Astrocyte of the hippocampus (primary cell): ENCODE results near the gene SLC35A3.
A peak's percentile ranks its signal among the peaks of the same experiment; 100 is the strongest.

Experiments
- DNase-seq: peaks from one replicate; pipeline ENCODE4 v3.0.0; 2011; ENCODE audit warnings: low read depth, low spot score

Gene SLC35A3

GRCh38 chr1:100076319-100076718 is 106.5 kb downstream of the SLC35A3 start:
- no peak for DNase-seq

- DNase-seq = no peak
Measured at GRCh38 chr1:100076744-100077143, 106.9 kb downstream of the SLC35A3 start.

GRCh38 chr1:100077531-100077930 is 107.7 kb downstream of the SLC35A3 start:
- DNase-seq = peak; percentile 47

- DNase-seq = no peak
Measured at GRCh38 chr1:100080331-100080730, 110.5 kb downstream of the SLC35A3 start.
